Loucy (cell line): Measurements from ENCODE around the gene GPATCH2.

ENCODE experiments used
- H2AFZ ChIP-seq: fragments of 200-600 bp; sonication (generic); 2 replicates; pipeline ENCODE4 v1.6.0; 2016; ENCODE audit warnings: antibody characterized with exemption, mild to moderate bottlenecking, low read length, moderate library complexity
- H3F3A ChIP-seq: fragments of 200-600 bp; 2 replicates; pipeline ENCODE4 v1.6.0; 2016; ENCODE audit warnings: antibody characterized with exemption, low read depth, mild to moderate bottlenecking
- H3K27me3 ChIP-seq: fragments of 200-600 bp; sonication (generic); 2 replicates; pipeline ENCODE4 v1.6.1; 2014; ENCODE audit warnings: low read length, mild to moderate bottlenecking; ENCODE audit not compliant: insufficient read depth, poor library complexity, severe bottlenecking
- H3K36me3 ChIP-seq: fragments of 200-600 bp; sonication (generic); 2 replicates; pipeline ENCODE4 v1.6.1; 2016; ENCODE audit warnings: low read length; ENCODE audit not compliant: insufficient read depth
- H3K4me1 ChIP-seq: fragments of 200-600 bp; sonication (generic); 2 replicates; pipeline ENCODE4 v1.5.1; 2014; ENCODE audit warnings: low read length, mild to moderate bottlenecking; ENCODE audit not compliant: insufficient read depth, poor library complexity, severe bottlenecking
- H3K4me2 ChIP-seq: fragments of 200-600 bp; sonication (generic); 2 replicates; pipeline ENCODE4 v1.6.0; 2014; ENCODE audit warnings: antibody characterized with exemption, low read length, low read depth, mild to moderate bottlenecking; ENCODE audit not compliant: poor library complexity, severe bottlenecking
- H3K4me3 ChIP-seq: fragments of 200-600 bp; sonication (generic); 2 replicates; pipeline ENCODE4 v1.5.1; 2014; ENCODE audit warnings: low read length, mild to moderate bottlenecking, mixed read lengths; ENCODE audit not compliant: poor library complexity, severe bottlenecking
- H3K79me2 ChIP-seq: fragments of 200-600 bp; sonication (generic); 2 replicates; pipeline ENCODE4 v1.6.1; 2014; ENCODE audit warnings: low read length; ENCODE audit not compliant: insufficient read depth
- H3K9ac ChIP-seq: fragments of 200-600 bp; sonication (generic); 2 replicates; pipeline ENCODE4 v1.6.0; 2014; ENCODE audit warnings: mild to moderate bottlenecking, low read depth, low read length, moderate library complexity; ENCODE audit not compliant: poor library complexity, severe bottlenecking
- H3K9me2 ChIP-seq: fragments of 200-600 bp; sonication (generic); replicated peaks from 2 replicates; pipeline ENCODE4 v1.6.1; 2016; ENCODE audit warnings: low read depth, low read length, mixed read lengths
- H3K9me3 ChIP-seq: fragments of 200-600 bp; sonication (generic); 2 replicates; pipeline ENCODE4 v1.6.1; 2014; ENCODE audit warnings: mild to moderate bottlenecking, antibody characterized with exemption, low read length, low read depth; ENCODE audit not compliant: insufficient read depth
- H4K20me1 ChIP-seq: fragments of 200-600 bp; sonication (generic); 2 replicates; pipeline ENCODE4 v1.6.0; 2014; ENCODE audit warnings: antibody characterized with exemption, low read length, mild to moderate bottlenecking; ENCODE audit not compliant: insufficient read depth, poor library complexity, severe bottlenecking
- EZH2phosphoT487 ChIP-seq: fragments of 200-600 bp; IDR thresholded peaks from 2 replicates; pipeline ENCODE4 v1.6.1; 2018; ENCODE audit warnings: antibody characterized with exemption, mild to moderate bottlenecking, moderate library complexity, borderline replicate concordance
- TF ChIP-seq, protein P1 (sequence below): fragments of 200-600 bp; sonication (generic); conservative IDR thresholded peaks from 2 replicates; pipeline ENCODE4 v1.5.1; 2014; ENCODE audit warnings: mild to moderate bottlenecking, antibody characterized with exemption, low read length

GPATCH2 gene

DNA sequence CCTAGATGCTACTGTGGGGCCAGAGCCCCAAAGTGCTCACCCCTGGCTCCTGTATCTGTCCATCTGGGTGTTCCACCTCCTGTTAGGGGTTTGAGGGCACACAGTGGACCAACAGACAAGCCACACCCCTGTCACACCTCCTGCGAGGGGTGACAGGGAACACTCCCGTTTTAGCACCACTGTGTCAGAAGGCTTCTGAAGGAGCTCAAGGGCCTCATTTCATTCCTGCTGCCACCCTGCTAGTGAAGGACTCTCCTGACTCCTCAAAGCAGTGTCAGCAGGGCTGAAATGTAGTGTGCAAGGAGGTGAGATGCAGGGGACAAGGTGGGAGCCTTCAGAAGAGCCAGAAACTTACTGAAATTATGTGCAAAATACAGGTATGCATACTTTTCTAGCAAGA lies 174.6 kb downstream of the GPATCH2 start:
- no peaks in the 10 kb centered on the region for H3K27me3 ChIP-seq
- no peaks in the 10 kb centered on the region for H3K9me3 ChIP-seq
- no peak for TF ChIP-seq EZH2phosphoT487
- TF ChIP-seq, protein P1, sequence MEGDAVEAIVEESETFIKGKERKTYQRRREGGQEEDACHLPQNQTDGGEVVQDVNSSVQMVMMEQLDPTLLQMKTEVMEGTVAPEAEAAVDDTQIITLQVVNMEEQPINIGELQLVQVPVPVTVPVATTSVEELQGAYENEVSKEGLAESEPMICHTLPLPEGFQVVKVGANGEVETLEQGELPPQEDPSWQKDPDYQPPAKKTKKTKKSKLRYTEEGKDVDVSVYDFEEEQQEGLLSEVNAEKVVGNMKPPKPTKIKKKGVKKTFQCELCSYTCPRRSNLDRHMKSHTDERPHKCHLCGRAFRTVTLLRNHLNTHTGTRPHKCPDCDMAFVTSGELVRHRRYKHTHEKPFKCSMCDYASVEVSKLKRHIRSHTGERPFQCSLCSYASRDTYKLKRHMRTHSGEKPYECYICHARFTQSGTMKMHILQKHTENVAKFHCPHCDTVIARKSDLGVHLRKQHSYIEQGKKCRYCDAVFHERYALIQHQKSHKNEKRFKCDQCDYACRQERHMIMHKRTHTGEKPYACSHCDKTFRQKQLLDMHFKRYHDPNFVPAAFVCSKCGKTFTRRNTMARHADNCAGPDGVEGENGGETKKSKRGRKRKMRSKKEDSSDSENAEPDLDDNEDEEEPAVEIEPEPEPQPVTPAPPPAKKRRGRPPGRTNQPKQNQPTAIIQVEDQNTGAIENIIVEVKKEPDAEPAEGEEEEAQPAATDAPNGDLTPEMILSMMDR, result no peak

DNA sequence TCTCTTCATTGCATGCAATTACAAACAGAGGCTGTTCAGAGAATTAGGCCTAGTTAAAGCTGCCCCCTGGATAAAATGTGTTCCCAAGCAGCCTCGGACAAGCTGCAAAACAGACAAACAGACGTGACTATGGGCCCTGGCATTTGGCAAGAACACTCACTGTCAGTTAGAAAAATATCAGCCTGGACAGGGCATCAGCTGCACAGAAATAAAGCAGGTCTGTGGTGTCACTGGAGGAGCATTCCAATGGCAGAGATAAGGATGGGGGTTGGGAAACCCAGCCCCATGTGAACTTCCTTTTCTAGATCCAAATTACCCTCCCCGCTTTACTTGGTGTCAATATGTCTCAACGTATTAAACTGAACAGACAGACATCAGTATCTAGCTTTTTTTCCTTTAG lies 177.1 kb downstream of the GPATCH2 start:
- no peak overlapping the region for H3K4me2 ChIP-seq
- no peaks in the 10 kb centered on the region for H3K79me2 ChIP-seq
- no peaks in the 10 kb centered on the region for H3K36me3 ChIP-seq
- H2AFZ ChIP-seq, result no peak overlapping the region
- H3K4me1 ChIP-seq, result no peaks in the 10 kb centered on the region
- H4K20me1 ChIP-seq, result peaks cover 3% of the 10 kb centered on the region
- no peaks in the 10 kb centered on the region for H3K9me2 ChIP-seq
- TF ChIP-seq, protein P1, result no peak
- no peak for TF ChIP-seq EZH2phosphoT487
- no peaks in the 10 kb centered on the region for H3K27me3 ChIP-seq
- no peaks in the 10 kb centered on the region for H3K9me3 ChIP-seq
- no peak overlapping the region for H3K9ac ChIP-seq
- no peaks in the 10 kb centered on the region for H3F3A ChIP-seq
- no peak overlapping the region for H3K4me3 ChIP-seq

More for the DNA sequence above, 174.6 kb downstream of the GPATCH2 start:
- Histone ChIP-seq H3K4me3 (no peak overlapping the region), H2AFZ (no peak overlapping the region), H3K4me2 (no peak overlapping the region), H3K9me2 (no peaks in the 10 kb centered on the region), H3K9ac (no peak overlapping the region), H3K36me3 (no peaks in the 10 kb centered on the region), H3K4me1 (no peaks in the 10 kb centered on the region), H3F3A (no peaks in the 10 kb centered on the region), H3K79me2 (no peaks in the 10 kb centered on the region), H4K20me1 (no peaks in the 10 kb centered on the region)

DNA sequence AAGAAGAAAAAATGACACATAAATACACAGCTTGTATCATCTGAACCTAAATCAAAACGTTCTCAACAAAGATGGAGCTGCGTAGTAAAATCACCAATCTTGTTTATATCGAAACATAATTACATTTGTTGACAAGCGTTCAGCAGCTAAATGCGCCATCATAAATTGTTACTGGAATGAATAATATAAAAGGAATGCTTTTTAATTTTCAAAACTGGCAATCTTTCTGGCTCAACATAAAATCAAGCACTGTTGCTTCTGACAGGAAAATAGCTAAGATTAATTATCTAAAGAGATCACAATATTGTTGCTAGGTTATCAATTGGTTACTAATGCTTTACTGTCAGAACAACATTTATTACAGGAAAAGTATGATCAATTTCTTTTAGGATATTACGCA lies 181.5 kb downstream of the GPATCH2 start:
- Histone ChIP-seq H3K4me2 (no peak overlapping the region), H3K36me3 (no peaks in the 10 kb centered on the region), H3K9ac (no peak overlapping the region), H3K4me1 (no peaks in the 10 kb centered on the region), H3K9me2 (no peaks in the 10 kb centered on the region), H2AFZ (no peak overlapping the region), H3F3A (no peaks in the 10 kb centered on the region), H3K79me2 (no peaks in the 10 kb centered on the region), H3K27me3 (no peaks in the 10 kb centered on the region), H3K9me3 (no peaks in the 10 kb centered on the region), H3K4me3 (no peak overlapping the region), H4K20me1 (peaks cover 3% of the 10 kb centered on the region)
- TF ChIP-seq EZH2phosphoT487, result no peak
- TF ChIP-seq, protein P1, result no peak
